GM19328 (cell line): ENCODE data around the gene GRK5.

Experiments used
- ATAC-seq: cut with Tn5 transposase; IDR thresholded peaks from one replicate; pipeline ENCODE4 v1.9.1; 2021; ENCODE audit warnings: mild to moderate bottlenecking, moderate library complexity; ENCODE audit not compliant: unreplicated experiment

Gene GRK5

DNA sequence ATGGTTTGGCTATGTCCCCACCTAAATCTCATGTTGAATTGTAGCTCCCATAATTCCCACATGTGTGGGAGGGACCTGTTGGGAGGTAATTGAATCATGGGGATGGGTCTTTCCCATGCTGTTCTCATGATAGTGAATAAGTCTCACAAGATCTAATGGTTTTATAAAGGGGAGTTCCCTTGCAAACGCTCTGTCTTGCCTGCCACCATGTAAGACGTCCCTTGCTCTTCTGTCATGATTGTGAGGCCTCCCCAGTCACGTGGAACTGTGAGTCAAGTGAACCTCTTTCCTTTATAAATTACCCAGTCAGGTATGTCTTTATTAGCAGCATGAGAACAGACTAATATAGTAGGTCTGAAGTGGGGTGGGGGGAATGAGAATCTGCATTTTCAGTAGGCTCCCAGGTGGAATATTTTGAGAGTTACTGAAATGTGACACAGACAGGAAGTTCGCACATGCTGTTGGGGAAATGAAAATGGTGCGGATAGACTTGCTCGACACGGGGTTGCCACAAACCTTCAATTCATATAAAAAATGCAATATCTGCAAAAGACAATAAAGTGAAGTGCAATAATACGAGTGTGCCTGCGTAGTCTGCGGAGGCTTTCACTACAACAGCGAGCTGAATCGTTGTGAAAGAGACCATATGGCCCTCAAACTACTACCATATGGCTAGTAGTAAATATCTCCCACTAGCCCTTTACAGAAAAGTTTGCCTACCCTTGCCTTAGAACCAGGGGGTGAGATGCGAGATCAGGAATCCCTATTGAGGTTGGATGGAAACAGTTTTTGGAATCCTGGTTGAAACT is 166.1 kb downstream of the GRK5 start:
- ATAC-seq = no peak

DNA sequence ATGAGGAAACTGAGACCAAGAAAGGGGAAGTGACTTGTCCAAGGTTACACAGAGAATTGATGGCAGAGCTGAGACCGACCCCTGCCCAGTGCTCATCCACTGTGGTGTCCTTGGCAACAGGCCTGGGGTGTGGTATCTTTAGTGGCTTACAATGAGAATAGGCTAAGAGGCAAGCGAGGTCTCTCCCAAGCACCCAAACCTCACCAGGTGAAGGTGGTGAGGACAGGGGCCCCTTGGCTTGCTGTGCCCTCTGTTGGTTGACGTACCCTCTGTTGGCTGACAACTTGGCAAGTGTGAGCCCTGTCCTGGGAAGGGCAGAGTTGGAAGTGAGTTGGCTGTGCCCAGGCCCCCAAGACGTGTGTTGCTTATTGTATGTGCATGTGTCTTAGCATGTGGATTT is 166.9 kb downstream of the GRK5 start:
- no peak for ATAC-seq

- ATAC-seq = no peak
These were observed 168.4 kb downstream of the GRK5 start for GRCh38 chr10:119375574-119376272.

- ATAC-seq = no peak
These were observed 170.1 kb downstream of the GRK5 start for GRCh38 chr10:119377451-119377957.

DNA sequence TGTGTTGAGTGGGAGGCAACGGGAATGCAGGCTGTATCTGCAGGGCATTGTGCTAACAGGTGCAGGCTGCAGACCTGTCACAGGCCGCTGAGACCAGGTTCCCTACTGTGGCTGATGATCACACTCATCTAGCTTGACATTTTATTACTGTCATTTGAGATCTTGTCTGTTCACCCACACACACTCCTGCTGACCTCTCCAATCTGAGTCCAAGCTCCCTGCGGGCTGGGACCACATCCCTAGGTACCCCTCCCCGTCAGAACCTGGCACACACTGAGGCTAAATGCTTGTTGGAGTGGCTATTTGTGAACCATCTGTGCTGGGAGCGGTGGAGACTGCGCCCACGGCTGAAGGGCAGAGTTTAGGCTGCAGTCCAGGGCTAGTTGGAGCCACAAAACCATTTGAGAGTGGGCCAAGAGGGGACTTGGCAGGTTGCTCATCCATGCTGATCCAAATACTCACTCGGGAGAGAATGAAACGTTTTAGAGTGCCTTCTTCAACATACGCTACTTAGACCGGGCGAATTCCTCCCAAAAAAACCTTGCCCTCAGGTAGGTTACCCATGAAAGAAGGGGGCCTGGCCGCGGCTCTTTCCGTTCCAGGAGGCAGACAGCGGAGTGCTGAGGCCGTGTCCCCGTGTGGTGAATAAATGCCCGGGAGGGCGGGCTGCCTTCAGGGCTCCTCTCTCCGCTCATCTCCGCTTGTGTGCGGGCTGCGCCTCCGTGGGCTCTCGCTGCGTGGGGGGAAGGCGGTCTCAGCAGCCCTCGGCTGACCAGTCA is 170.8 kb downstream of the GRK5 start:
- ATAC-seq = no peak

DNA sequence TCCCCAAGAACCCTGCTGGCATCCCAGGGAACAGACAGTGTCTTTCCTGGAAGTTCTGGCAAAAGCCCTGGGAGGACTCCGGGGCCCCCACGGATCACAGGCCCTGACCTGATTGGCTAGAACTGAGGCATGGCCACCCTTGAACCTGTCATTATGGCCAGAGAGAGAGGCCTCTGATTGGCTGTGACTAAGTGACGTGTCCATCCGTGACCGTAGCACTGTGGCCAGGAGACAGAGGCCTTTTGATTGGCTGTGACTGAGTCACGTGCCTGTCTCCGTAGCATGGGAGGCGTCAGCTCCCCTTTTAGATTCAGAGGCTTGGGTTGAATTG is 171.3 kb downstream of the GRK5 start:
- no peak for ATAC-seq

GRCh38 chr10:119379466-119380071 is 172.2 kb downstream of the GRK5 start:
- ATAC-seq = no peak

GRCh38 chr10:119383174-119383856 is 175.9 kb downstream of the GRK5 start:
- no peak for ATAC-seq

GRCh38 chr10:119384127-119384526 is 176.8 kb downstream of the GRK5 start:
- no peak for ATAC-seq

- ATAC-seq = no peak
These were observed 179.3 kb downstream of the GRK5 start for GRCh38 chr10:119386666-119387065.

GRCh38 chr10:119388849-119389345 is 181.5 kb downstream of the GRK5 start:
- no peak for ATAC-seq

- no peak for ATAC-seq
These were observed 184.3 kb downstream of the GRK5 start for GRCh38 chr10:119391440-119392251.

DNA sequence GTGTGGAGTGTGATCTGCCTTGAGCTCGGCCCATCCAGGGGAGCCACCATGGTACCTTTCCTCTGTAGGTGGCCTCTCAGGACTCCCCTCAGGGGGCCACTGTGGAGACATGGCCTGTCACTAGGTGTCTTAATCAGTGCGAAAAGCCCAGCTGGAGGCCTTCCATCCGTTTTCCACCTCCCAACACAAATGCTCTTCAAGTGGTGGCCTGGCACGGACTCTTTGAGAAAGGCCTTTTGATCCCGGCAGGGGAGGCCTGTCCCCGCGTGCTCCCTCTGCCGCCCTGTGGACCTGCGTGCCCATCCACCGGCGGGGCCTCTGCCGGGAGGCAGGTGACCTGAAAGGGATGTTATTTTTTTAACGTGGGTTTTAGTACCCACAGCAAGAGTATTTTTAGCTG is 185.6 kb downstream of the GRK5 start:
- no peak for ATAC-seq

GRCh38 chr10:119393421-119393820 is 186.1 kb downstream of the GRK5 start:
- no peak for ATAC-seq

DNA sequence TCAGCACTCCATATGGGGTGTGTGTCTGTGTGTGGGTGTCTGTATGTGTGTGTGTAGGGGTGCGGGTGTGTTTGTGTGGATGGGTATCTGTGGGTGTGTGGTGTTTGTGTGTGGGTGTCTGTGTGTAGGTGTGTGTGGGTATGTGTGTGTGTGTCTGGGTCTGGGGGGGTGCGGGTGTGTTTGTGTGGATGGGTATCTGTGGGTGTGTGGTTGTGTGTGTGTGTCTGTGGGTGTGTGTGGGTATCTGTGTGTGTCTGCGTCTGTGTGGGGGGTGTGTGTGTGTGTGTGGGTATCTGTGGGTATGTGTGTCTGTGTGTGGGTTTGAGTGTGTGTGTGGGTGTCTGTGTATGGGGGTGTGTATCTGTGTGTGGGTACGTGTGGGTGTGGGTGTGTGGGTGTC is 186.5 kb downstream of the GRK5 start:
- ATAC-seq = no peak

GRCh38 chr10:119394657-119395279 is 187.4 kb downstream of the GRK5 start:
- ATAC-seq = no peak

- ATAC-seq = no peak
These were observed 188.1 kb downstream of the GRK5 start for GRCh38 chr10:119395280-119396007.

- ATAC-seq = no peak
These were observed 188.8 kb downstream of the GRK5 start for GRCh38 chr10:119396008-119396708.
